GM12874 (cell line): Measurements from ENCODE around the gene TTLL10.

Experiments used
- CTCF ChIP-seq: IDR thresholded peaks from 2 replicates; pipeline ENCODE4 v1.5.1; 2011; ENCODE audit warnings: low read depth, mild to moderate bottlenecking, control low read depth, low read length, moderate library complexity; ENCODE audit not compliant: insufficient read depth

Gene TTLL10

GRCh38 chr1:1240822-1241587 lies 67.3 kb downstream of the TTLL10 start:
- no peak for TF ChIP-seq CTCF

- no peak for TF ChIP-seq CTCF
These were observed 68.0 kb downstream of the TTLL10 start for GRCh38 chr1:1241588-1242219.

- TF ChIP-seq CTCF = no peak
These were observed 69.0 kb downstream of the TTLL10 start for GRCh38 chr1:1242461-1243265.

- no peak for TF ChIP-seq CTCF
These were observed 69.6 kb downstream of the TTLL10 start for GRCh38 chr1:1243266-1243660.

GRCh38 chr1:1243807-1244191 lies 70.1 kb downstream of the TTLL10 start:
- no peak for TF ChIP-seq CTCF

GRCh38 chr1:1244192-1244811 lies 70.6 kb downstream of the TTLL10 start:
- TF ChIP-seq CTCF = no peak
